ENCODE data around the gene CCNJL.

DNA sequence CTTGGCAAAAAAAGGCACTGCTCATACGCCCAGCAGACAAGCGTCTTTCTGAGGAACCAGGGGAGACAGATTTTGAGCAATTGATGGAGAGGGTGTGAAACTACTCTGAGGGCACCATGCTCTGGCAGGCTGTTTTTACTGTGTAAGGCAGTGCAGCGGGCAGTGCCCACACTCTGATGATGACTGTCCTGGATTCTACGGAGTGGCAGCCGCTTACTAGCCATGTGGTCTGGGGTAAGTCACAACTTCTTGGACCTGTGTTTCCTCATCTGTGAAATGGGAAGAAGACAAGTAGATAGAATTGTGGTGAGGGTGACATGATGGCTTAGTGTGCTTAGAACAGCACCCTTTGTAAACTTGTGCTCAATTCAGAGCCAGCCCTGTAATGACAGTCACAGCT lies 44.2 kb downstream of the CCNJL start:
- TF ChIP-seq POLR2A (IDR thresholded peaks at IDR 0.05): no peak
- TF ChIP-seq, protein P1, sequence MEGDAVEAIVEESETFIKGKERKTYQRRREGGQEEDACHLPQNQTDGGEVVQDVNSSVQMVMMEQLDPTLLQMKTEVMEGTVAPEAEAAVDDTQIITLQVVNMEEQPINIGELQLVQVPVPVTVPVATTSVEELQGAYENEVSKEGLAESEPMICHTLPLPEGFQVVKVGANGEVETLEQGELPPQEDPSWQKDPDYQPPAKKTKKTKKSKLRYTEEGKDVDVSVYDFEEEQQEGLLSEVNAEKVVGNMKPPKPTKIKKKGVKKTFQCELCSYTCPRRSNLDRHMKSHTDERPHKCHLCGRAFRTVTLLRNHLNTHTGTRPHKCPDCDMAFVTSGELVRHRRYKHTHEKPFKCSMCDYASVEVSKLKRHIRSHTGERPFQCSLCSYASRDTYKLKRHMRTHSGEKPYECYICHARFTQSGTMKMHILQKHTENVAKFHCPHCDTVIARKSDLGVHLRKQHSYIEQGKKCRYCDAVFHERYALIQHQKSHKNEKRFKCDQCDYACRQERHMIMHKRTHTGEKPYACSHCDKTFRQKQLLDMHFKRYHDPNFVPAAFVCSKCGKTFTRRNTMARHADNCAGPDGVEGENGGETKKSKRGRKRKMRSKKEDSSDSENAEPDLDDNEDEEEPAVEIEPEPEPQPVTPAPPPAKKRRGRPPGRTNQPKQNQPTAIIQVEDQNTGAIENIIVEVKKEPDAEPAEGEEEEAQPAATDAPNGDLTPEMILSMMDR (IDR thresholded peaks at IDR 0.05): no peak

All from vagina (tissue), 2 donors.